K562 (cell line): ENCODE measurements around the gene EIF1B. TPM values are rescaled to one million over a fixed set of nuclear protein-coding genes. Genes with fewer than 3 reads are reported as not detected.

ENCODE experiments used
- BHLHE40 ChIP-seq: IDR thresholded peaks from 2 replicates; pipeline ENCODE4 v1.6.1; 2011; ENCODE audit warnings: low read length, improper control_type of control experiment
- C11orf30 ChIP-seq: fragments of 450-650 bp; IDR thresholded peaks from 2 replicates; pipeline ENCODE4 v1.6.1; 2016; ENCODE audit warnings: low read depth, mild to moderate bottlenecking
- FOXA3 ChIP-seq, 2 experiments: fragments of 450-650 bp in 1 of 2; sonication (generic) in 1 of 2; formaldehyde crosslinking; IDR thresholded peaks in 1 of 2; conservative IDR thresholded peaks in 1 of 2; 2 replicates each; pipeline versions ENCODE4 v1.4.0 to v1.8.0; 2020 to 2022; ENCODE audit warnings: mild to moderate bottlenecking in 2 of 2, missing genetic modification reagents in 1 of 2
- FOXK2 ChIP-seq, 2 experiments: fragments of 450-650 bp; IDR thresholded peaks in 1 of 2; conservative IDR thresholded peaks in 1 of 2; 2 replicates each; pipeline ENCODE4 v1.6.1; 2016; ENCODE audit warnings: low read depth in 2 of 2, mild to moderate bottlenecking in 1 of 2
- HMBOX1 ChIP-seq: sonication (generic); IDR thresholded peaks from 2 replicates; pipeline ENCODE4 v1.6.1; 2016
- OTX1 ChIP-seq: fragments of 450-650 bp; formaldehyde crosslinking; IDR thresholded peaks from 2 replicates; pipeline ENCODE4 v1.4.0; 2022; ENCODE audit warnings: mild to moderate bottlenecking
- PPARD ChIP-seq: fragments of 250-450 bp; sonication (Bioruptor Pico); IDR thresholded peaks from 2 replicates; pipeline ENCODE4 v1.8.0; 2022; ENCODE audit warnings: inconsistent platforms, mild to moderate bottlenecking, moderate library complexity
- PRPF4 ChIP-seq: fragments of 200-400 bp; formaldehyde crosslinking; IDR thresholded peaks from one replicate; pipeline ENCODE4 v1.6.1; 2017; ENCODE audit warnings: low read length, low read depth, mild to moderate bottlenecking; ENCODE audit not compliant: insufficient read depth, poor library complexity, severe bottlenecking
- PTRF ChIP-seq: fragments of 450-650 bp; IDR thresholded peaks from 2 replicates; pipeline ENCODE4 v1.6.1; 2016; ENCODE audit warnings: mild to moderate bottlenecking, missing genetic modification characterization, missing compliant biosample characterization
- RCOR1 ChIP-seq, 2 experiments: IDR thresholded peaks; 2 replicates each; pipeline ENCODE4 v1.6.1; 2012; ENCODE audit warnings: low read depth in 2 of 2, low read length in 2 of 2, borderline replicate concordance in 1 of 2, improper control_type of control experiment in 1 of 2
- SIX5 ChIP-seq, 2 experiments: IDR thresholded peaks; 2 replicates each; pipeline ENCODE4 v1.6.1; 2011; ENCODE audit warnings: low read length in 2 of 2, borderline replicate concordance in 1 of 2, low read depth in 1 of 2, mild to moderate bottlenecking in 1 of 2, moderate library complexity in 1 of 2; ENCODE audit not compliant: insufficient read depth in 1 of 2
- SPI1 ChIP-seq: IDR thresholded peaks from 2 replicates; pipeline ENCODE4 v1.6.1; 2011; ENCODE audit warnings: low read depth, low read length, control low read depth, borderline replicate concordance
- TFAM ChIP-seq: fragments of 250-450 bp; sonication (Bioruptor Pico); conservative IDR thresholded peaks from 2 replicates; pipeline ENCODE4 v1.5.0; 2021; ENCODE audit warnings: mild to moderate bottlenecking, moderate library complexity
- THAP12 ChIP-seq: fragments of 250-450 bp; sonication (Bioruptor Pico); IDR thresholded peaks from 2 replicates; pipeline ENCODE4 v1.9.0; 2021; ENCODE audit warnings: mild to moderate bottlenecking, inconsistent platforms
- ZFP36 ChIP-seq: fragments of 150-350 bp; IDR thresholded peaks from 2 replicates; pipeline ENCODE4 v1.6.1; 2018; ENCODE audit warnings: low read length, low read depth; ENCODE audit not compliant: partially characterized antibody
- ZNF232 ChIP-seq: sonication (generic); formaldehyde crosslinking; IDR thresholded peaks from 2 replicates; pipeline ENCODE4 v1.8.0; 2022; ENCODE audit warnings: mild to moderate bottlenecking, missing genetic modification reagents
- ZNF449 ChIP-seq: fragments of 250-450 bp; sonication (Bioruptor Pico); IDR thresholded peaks from 2 replicates; pipeline ENCODE4 v1.8.0; 2022; ENCODE audit warnings: moderate library complexity, mild to moderate bottlenecking, inconsistent platforms
- ZNF699 ChIP-seq: fragments of 250-450 bp; sonication (Bioruptor Pico); IDR thresholded peaks from 2 replicates; pipeline ENCODE4 v1.8.0; 2021; ENCODE audit warnings: mild to moderate bottlenecking, moderate library complexity; ENCODE audit not compliant: insufficient replicate concordance
- polyA plus RNA-seq, 8 experiments: library from polyadenylated mRNA; depleted of rRNA in 4 of 8; stranded (reverse) in 5 of 8; unstranded in 3 of 8; fragments of >200 nt; fragmentation: Nextera tagmentation in 2 of 8; fragmentation: Illumina TruSeq in 1 of 8; extraction: Ambion mirVana in 2 of 8; extraction: Trizol in 1 of 8; gene quantifications; 2 replicates each; pipeline versions ENCODE4 v1.2.1 to v1.2.3, GENCODE V29; 2011 to 2014; ENCODE audit warnings: inconsistent platforms in 1 of 8, missing spikeins in 1 of 8
- total RNA-seq, 7 experiments: library from RNA; depleted of rRNA in 6 of 7; stranded (reverse); fragments of >200 nt in 6 of 7; fragmentation: Illumina TruSeq in 2 of 7; extraction: Trizol in 2 of 7; gene quantifications; 2 replicates each; pipeline versions ENCODE4 v1.2.1 to v1.2.3, GENCODE V29; 2011 to 2021; ENCODE audit warnings: low replicate concordance in 1 of 7

The EIF1B gene
- total and polyA plus RNA-seq, 9 of the 15 experiments (the other 6 are each of a cell fraction or from before 2014, with no cell fraction given): 18.1 to 184 (median 78.9) TPM

GRCh38 chr3:40336511-40337135, 27.1 kb downstream of the EIF1B start (continued):
- TF ChIP-seq PRPF4: no peak
- TF ChIP-seq PPARD: no peak
- TF ChIP-seq HMBOX1: peak; percentile 70
- TF ChIP-seq SIX5 (IDR thresholded peaks at IDR 0.05; ENCODE audit: borderline replicate concordance in 1 of 2, insufficient read depth in 1 of 2, low read depth in 1 of 2, low read length in 2 of 2): no peak
- TF ChIP-seq FOXK2 (conservative IDR thresholded peaks at IDR 0.05 in 1 of 2, IDR thresholded peaks at IDR 0.05 in 1 of 2; ENCODE audit: low read depth in 2 of 2): no peak; a peak in 1 of 4 replicates
- TF ChIP-seq OTX1 (CRISPR knock-in tag): no peak
- TF ChIP-seq PTRF (tag): no peak; the same call in 1 of the 2 replicates
- TF ChIP-seq ZNF232 (CRISPR knock-in tag): no peak
- TF ChIP-seq C11orf30: no peak
- TF ChIP-seq ZNF449 (CRISPR knock-in tag): no peak
- TF ChIP-seq ZNF699 (CRISPR knock-in tag): no peak
- TF ChIP-seq TFAM: no peak
- TF ChIP-seq FOXA3 (CRISPR knock-in tag; conservative IDR thresholded peaks at IDR 0.05 in 1 of 2, IDR thresholded peaks at IDR 0.05 in 1 of 2): peak; percentile 79 to 99
- peak in 1 of 2 experiments; percentile 73; a peak in 1 of 4 replicates for TF ChIP-seq RCOR1 (IDR thresholded peaks at IDR 0.05; ENCODE audit: borderline replicate concordance in 1 of 2, low read depth in 2 of 2, low read length in 2 of 2)
- no peak for TF ChIP-seq THAP12
- TF ChIP-seq ZFP36: peak; percentile 7
- TF ChIP-seq BHLHE40: peak; percentile 98
- peak; percentile 27; the same call in 1 of the 2 replicates for TF ChIP-seq SPI1
